ENCODE measurements around the gene CDH18. TPM values are rescaled to one million over a fixed set of nuclear protein-coding genes. Genes with fewer than 3 reads are reported as not detected.

CDH18 gene
- total RNA-seq, 2 experiments from 2014 or later: not detected

GRCh38 chr5:19920761-19921160 is 67.2 kb downstream of the CDH18 start:
- no peak overlapping the region for H3K27ac Mint-ChIP-seq
- H3K36me3 Mint-ChIP-seq (ENCODE audit: low read depth): no peaks in the 10 kb centered on the region
- H3K4me3 Mint-ChIP-seq: no peak overlapping the region
- CTCF ChIA-PET: interaction anchor here (0.7 kb wide), 1 partner anchor 9 kb away, joined by 3 read pairs; no protein-coding TSS in a partner anchor
- no peaks in the 10 kb centered on the region for H3K4me1 Mint-ChIP-seq (ENCODE audit: low read depth)
- intact Hi-C loops (cut with micrococcal nuclease): no loop called here
- H3K27me3 Mint-ChIP-seq (ENCODE audit: low read depth): no peaks in the 10 kb centered on the region
- no peak for DNase-seq
- peaks cover 12% of the 10 kb centered on the region for H3K9me3 Mint-ChIP-seq

- H3K4me1 Mint-ChIP-seq (ENCODE audit: low read depth): no peaks in the 10 kb centered on the region
- peaks cover 11% of the 10 kb centered on the region for H3K9me3 Mint-ChIP-seq
- H3K4me3 Mint-ChIP-seq: no peak overlapping the region
- intact Hi-C loops (cut with micrococcal nuclease): no loop called here
- H3K27ac Mint-ChIP-seq: no peak overlapping the region
- H3K36me3 Mint-ChIP-seq (ENCODE audit: low read depth): no peaks in the 10 kb centered on the region
- no peak for DNase-seq
- CTCF ChIA-PET: no interaction called here
- no peaks in the 10 kb centered on the region for H3K27me3 Mint-ChIP-seq (ENCODE audit: low read depth)
Observed at GRCh38 chr5:19918780-19919179, 69.2 kb downstream of the CDH18 start.

- Mint-ChIP-seq H3K4me1 (ENCODE audit: low read depth) (no peaks in the 10 kb centered on the region), H3K36me3 (ENCODE audit: low read depth) (no peaks in the 10 kb centered on the region), H3K9me3 (peaks cover 7% of the 10 kb centered on the region), H3K27ac (no peak overlapping the region), H3K4me3 (no peak overlapping the region), H3K27me3 (ENCODE audit: low read depth) (no peaks in the 10 kb centered on the region)
- CTCF ChIA-PET: no interaction called here
- intact Hi-C loops (cut with micrococcal nuclease): no loop called here
- DNase-seq: no peak
Observed at GRCh38 chr5:19917588-19918122, 70.3 kb downstream of the CDH18 start.

DNA sequence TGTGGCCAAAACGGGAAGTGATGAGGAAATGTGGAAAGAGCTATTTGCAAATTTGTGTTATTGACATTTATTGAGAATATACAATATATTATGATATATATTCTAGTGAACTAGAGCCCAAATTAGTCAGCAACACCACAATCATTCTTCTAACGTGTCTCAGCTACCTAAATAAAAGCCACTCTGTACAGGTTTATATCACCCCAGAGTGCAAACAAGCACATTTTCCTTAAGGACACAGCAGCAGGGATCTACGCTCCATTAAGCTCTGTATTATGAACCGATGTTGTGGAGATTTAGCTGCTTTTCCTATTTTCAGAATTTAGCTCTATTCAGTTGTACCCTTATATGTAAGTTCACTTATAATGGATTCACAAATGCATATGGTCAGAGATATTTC is 77.9 kb downstream of the CDH18 start:
- no peak for DNase-seq
- no peak overlapping the region for H3K4me3 Mint-ChIP-seq
- H3K4me1 Mint-ChIP-seq (ENCODE audit: low read depth): no peaks in the 10 kb centered on the region
- H3K27me3 Mint-ChIP-seq (ENCODE audit: low read depth): no peaks in the 10 kb centered on the region
- peaks cover 9% of the 10 kb centered on the region for H3K9me3 Mint-ChIP-seq
- H3K27ac Mint-ChIP-seq: no peak overlapping the region
- intact Hi-C loops (cut with micrococcal nuclease): no loop called here
- CTCF ChIA-PET: interaction anchor here (0.6 kb wide), 1 partner anchor 1305 kb away, joined by 3 read pairs; no protein-coding TSS in a partner anchor
- no peaks in the 10 kb centered on the region for H3K36me3 Mint-ChIP-seq (ENCODE audit: low read depth)

- Mint-ChIP-seq H3K36me3 (ENCODE audit: low read depth) (no peaks in the 10 kb centered on the region), H3K27ac (no peak overlapping the region), H3K27me3 (ENCODE audit: low read depth) (no peaks in the 10 kb centered on the region), H3K9me3 (peaks cover 7% of the 10 kb centered on the region), H3K4me1 (ENCODE audit: low read depth) (no peaks in the 10 kb centered on the region), H3K4me3 (no peak overlapping the region)
- CTCF ChIA-PET: no interaction called here
- intact Hi-C loops (cut with micrococcal nuclease): no loop called here
- no peak for DNase-seq
Observed at GRCh38 chr5:19904766-19905165, 83.2 kb downstream of the CDH18 start.

- Mint-ChIP-seq H3K27ac (no peak overlapping the region), H3K4me1 (ENCODE audit: low read depth) (no peaks in the 10 kb centered on the region), H3K4me3 (no peak overlapping the region), H3K36me3 (ENCODE audit: low read depth) (no peaks in the 10 kb centered on the region), H3K9me3 (peaks cover 8% of the 10 kb centered on the region), H3K27me3 (ENCODE audit: low read depth) (no peaks in the 10 kb centered on the region)
- CTCF ChIA-PET: no interaction called here
- DNase-seq: no peak
- intact Hi-C loops (cut with micrococcal nuclease): no loop called here
Observed at GRCh38 chr5:19903611-19904010, 84.4 kb downstream of the CDH18 start.

DNA sequence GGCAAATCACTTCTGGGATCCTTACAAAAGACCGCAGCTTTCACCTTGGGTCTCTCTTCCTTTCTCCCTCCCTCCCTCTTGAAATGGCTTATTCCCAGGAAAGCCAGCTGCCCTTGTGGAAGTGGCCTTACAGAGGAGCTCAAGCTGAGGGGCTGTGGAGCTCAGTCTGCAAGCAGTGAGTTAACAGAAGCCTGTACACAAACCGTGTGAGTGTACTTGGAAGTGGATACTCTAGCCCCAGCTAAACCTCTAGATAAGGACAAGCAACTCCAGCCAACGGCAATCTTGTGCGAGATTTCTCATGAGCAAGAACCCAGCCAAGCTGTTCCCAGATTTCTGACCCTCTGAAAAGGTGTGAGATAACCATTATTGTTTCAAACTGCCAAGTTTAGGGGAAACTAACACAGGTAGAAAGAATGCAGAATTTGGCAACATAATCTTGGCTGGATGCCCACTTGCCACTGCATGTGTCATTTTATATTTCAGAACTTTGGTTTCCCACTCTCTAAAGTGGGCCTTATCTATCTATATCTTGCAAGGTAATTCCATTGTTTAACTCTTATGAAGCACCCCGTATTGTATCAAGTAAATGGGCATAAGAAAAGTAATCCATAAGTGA is 85.6 kb downstream of the CDH18 start:
- DNase-seq: no peak
- H3K36me3 Mint-ChIP-seq (ENCODE audit: low read depth): no peaks in the 10 kb centered on the region
- peaks cover 9% of the 10 kb centered on the region for H3K9me3 Mint-ChIP-seq
- CTCF ChIA-PET: no interaction called here
- H3K4me1 Mint-ChIP-seq (ENCODE audit: low read depth): no peaks in the 10 kb centered on the region
- no peak overlapping the region for H3K27ac Mint-ChIP-seq
- intact Hi-C loops (cut with micrococcal nuclease): no loop called here
- no peak overlapping the region for H3K4me3 Mint-ChIP-seq
- H3K27me3 Mint-ChIP-seq (ENCODE audit: low read depth): no peaks in the 10 kb centered on the region

- Mint-ChIP-seq H3K27ac (no peak overlapping the region), H3K9me3 (peaks cover 9% of the 10 kb centered on the region), H3K4me3 (no peak overlapping the region), H3K27me3 (ENCODE audit: low read depth) (no peaks in the 10 kb centered on the region), H3K36me3 (ENCODE audit: low read depth) (no peaks in the 10 kb centered on the region), H3K4me1 (ENCODE audit: low read depth) (no peaks in the 10 kb centered on the region)
- DNase-seq: no peak
- CTCF ChIA-PET: no interaction called here
- intact Hi-C loops (cut with micrococcal nuclease): no loop called here
Observed at GRCh38 chr5:19900269-19900668, 87.7 kb downstream of the CDH18 start.

GRCh38 chr5:19891658-19892057 is 96.3 kb downstream of the CDH18 start:
- Mint-ChIP-seq H3K36me3 (ENCODE audit: low read depth) (no peaks in the 10 kb centered on the region), H3K9me3 (peaks cover 10% of the 10 kb centered on the region), H3K27me3 (ENCODE audit: low read depth) (no peaks in the 10 kb centered on the region), H3K4me3 (no peak overlapping the region), H3K27ac (no peak overlapping the region), H3K4me1 (ENCODE audit: low read depth) (no peaks in the 10 kb centered on the region)
- no peak for DNase-seq
- intact Hi-C loops (cut with micrococcal nuclease): no loop called here
- CTCF ChIA-PET: no interaction called here

DNA sequence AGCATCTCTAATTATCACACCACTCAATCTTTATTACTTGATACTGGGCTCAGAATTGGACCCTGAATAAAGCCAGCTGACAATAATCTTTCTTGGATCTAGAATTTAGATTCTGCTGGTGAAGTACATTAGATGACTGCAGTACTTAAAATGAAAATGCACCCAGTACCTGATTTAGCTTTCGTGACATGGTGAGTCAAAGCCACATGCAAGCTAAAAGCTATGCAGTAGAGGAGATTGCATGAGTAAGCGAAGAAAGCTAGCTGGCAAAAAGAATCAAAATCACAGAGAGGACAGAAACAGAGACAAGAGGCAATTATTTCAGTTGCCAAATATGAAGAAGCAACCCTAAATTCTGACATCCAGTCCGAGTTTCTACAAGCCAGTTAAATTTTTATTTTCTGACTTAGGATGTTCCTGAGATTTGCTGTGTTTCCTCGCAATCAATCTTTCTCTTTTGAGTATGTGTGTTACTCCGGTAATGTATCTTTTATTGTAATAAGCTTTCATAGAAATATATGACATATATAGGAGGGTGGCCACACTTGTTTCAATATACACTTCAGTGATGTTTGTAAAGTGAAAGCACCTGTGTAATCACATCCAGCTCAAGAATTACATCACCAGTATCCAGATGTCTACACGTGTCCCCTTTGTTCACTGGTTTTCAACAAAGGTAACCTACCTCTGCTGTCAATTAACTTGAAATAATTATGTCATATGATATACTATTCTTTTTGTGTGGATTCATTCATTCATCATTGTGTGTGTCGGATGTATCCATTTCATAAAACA is 101.7 kb downstream of the CDH18 start:
- H3K36me3 Mint-ChIP-seq (ENCODE audit: low read depth): no peaks in the 10 kb centered on the region
- intact Hi-C loops (cut with micrococcal nuclease): no loop called here
- CTCF ChIA-PET: no interaction called here
- H3K27me3 Mint-ChIP-seq (ENCODE audit: low read depth): no peaks in the 10 kb centered on the region
- H3K27ac Mint-ChIP-seq: no peak overlapping the region
- H3K4me3 Mint-ChIP-seq: no peak overlapping the region
- H3K9me3 Mint-ChIP-seq: peaks cover 8% of the 10 kb centered on the region
- H3K4me1 Mint-ChIP-seq (ENCODE audit: low read depth): no peaks in the 10 kb centered on the region
- no peak for DNase-seq

- H3K27me3 Mint-ChIP-seq (ENCODE audit: low read depth): no peaks in the 10 kb centered on the region
- CTCF ChIA-PET: no interaction called here
- H3K4me3 Mint-ChIP-seq: no peak overlapping the region
- no peaks in the 10 kb centered on the region for H3K36me3 Mint-ChIP-seq (ENCODE audit: low read depth)
- peaks cover 6% of the 10 kb centered on the region for H3K9me3 Mint-ChIP-seq
- no peak for DNase-seq
- no peaks in the 10 kb centered on the region for H3K4me1 Mint-ChIP-seq (ENCODE audit: low read depth)
- intact Hi-C loops (cut with micrococcal nuclease): no loop called here
- H3K27ac Mint-ChIP-seq: no peak overlapping the region
Observed at GRCh38 chr5:19885040-19885824, 102.8 kb downstream of the CDH18 start.

DNA sequence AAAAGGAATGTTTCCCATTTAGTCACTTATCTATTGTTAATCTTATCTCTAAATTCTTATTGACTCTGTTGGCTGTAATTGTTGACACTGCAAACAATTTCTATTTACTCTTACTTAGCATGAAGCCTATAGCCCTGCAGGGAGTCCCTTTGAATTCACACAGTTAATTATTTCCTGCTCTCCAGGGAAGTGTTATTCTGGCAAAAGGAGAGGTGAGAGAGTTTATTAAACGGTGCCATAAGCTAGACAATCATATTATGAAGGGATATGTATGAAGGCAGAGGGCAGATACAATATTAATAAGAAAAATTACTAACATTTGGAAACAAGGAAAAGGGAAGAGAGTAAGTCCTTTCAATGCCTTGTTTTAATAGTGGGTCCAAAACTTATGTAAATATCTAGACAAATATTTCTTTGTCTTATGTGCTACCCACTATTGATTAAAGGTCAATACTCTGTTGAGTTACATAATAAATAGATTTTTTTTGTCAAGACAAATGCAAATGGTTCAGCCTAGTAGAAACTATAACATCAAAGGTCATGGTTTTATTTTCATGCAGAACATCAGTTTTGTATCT is 107.1 kb downstream of the CDH18 start:
- Mint-ChIP-seq H3K27me3 (ENCODE audit: low read depth) (no peaks in the 10 kb centered on the region), H3K36me3 (ENCODE audit: low read depth) (no peaks in the 10 kb centered on the region), H3K27ac (no peak overlapping the region), H3K9me3 (peaks cover 5% of the 10 kb centered on the region), H3K4me3 (no peak overlapping the region), H3K4me1 (ENCODE audit: low read depth) (no peaks in the 10 kb centered on the region)
- DNase-seq: no peak
- CTCF ChIA-PET: no interaction called here
- intact Hi-C loops (cut with micrococcal nuclease): no loop called here

Data from activated naive CD4-positive, alpha-beta T cell treated with anti-CD3 and anti-CD28 coated beads for 36 hours (primary cell).